Measurements from ENCODE around the gene ZNF699. TPM values are rescaled to one million over a fixed set of nuclear protein-coding genes. Genes with fewer than 3 reads are reported as not detected.

ZNF699 gene
- total RNA-seq, 2 donors from 2014 or later = 6.4 to 8.2 TPM

DNA sequence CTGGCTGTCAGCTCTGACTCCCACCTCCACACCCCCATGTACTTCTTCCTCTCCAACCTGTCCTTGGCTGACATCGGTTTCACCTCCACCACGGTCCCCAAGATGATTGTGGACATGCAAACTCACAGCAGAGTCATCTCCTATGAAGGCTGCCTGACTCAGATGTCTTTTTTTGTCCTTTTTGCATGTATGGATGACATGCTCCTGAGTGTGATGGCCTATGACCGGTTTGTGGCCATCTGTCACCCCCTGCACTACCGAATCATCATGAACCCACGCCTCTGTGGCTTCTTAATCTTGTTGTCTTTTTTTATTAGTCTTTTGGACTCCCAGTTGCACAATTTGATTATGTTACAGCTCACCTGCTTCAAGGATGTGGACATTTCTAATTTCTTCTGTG is 58.4 kb downstream of the ZNF699 start:
- TF ChIP-seq, protein P1, sequence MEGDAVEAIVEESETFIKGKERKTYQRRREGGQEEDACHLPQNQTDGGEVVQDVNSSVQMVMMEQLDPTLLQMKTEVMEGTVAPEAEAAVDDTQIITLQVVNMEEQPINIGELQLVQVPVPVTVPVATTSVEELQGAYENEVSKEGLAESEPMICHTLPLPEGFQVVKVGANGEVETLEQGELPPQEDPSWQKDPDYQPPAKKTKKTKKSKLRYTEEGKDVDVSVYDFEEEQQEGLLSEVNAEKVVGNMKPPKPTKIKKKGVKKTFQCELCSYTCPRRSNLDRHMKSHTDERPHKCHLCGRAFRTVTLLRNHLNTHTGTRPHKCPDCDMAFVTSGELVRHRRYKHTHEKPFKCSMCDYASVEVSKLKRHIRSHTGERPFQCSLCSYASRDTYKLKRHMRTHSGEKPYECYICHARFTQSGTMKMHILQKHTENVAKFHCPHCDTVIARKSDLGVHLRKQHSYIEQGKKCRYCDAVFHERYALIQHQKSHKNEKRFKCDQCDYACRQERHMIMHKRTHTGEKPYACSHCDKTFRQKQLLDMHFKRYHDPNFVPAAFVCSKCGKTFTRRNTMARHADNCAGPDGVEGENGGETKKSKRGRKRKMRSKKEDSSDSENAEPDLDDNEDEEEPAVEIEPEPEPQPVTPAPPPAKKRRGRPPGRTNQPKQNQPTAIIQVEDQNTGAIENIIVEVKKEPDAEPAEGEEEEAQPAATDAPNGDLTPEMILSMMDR (conservative IDR thresholded peaks at IDR 0.05) = no peak
- Mint-ChIP-seq H3K27ac (no peak overlapping the region), H3K4me1 (no peaks in the 10 kb centered on the region), H3K9me3 (peaks cover 82% of the 10 kb centered on the region), H3K4me3 (no peak overlapping the region), H3K27me3 (ENCODE audit: insufficient read depth) (no peaks in the 10 kb centered on the region), H3K36me3 (ENCODE audit: low read depth) (no peaks in the 10 kb centered on the region)
- H3K27ac ChIP-seq (ENCODE audit: low read depth, low read length) = no peak overlapping the region
- no peaks in the 10 kb centered on the region for H3K36me3 ChIP-seq (ENCODE audit: control insufficient read depth, insufficient read depth, low read length)
- H3K9me3 ChIP-seq (ENCODE audit: control insufficient read depth, low read length) = peaks cover 63% of the 10 kb centered on the region
- no peak overlapping the region for H3K9ac ChIP-seq (ENCODE audit: extremely low read depth, low read length, poor library complexity, severe bottlenecking)
- no peaks in the 10 kb centered on the region for H3K4me1 ChIP-seq (ENCODE audit: control insufficient read depth, insufficient read depth, low read length)
- DNase-seq = no peak
- H3K4me3 ChIP-seq (ENCODE audit: low read length) = no peak overlapping the region
- H3K27me3 ChIP-seq (ENCODE audit: control insufficient read depth, insufficient read depth, low read length, poor library complexity, severe bottlenecking) = no peaks in the 10 kb centered on the region
- WGBS, 2 experiments (ENCODE audit: insufficient coverage in 1 of 2, insufficient read length in 1 of 2) = 56 to 71% methylated on average over 5 of the region's 5 CpGs

DNA sequence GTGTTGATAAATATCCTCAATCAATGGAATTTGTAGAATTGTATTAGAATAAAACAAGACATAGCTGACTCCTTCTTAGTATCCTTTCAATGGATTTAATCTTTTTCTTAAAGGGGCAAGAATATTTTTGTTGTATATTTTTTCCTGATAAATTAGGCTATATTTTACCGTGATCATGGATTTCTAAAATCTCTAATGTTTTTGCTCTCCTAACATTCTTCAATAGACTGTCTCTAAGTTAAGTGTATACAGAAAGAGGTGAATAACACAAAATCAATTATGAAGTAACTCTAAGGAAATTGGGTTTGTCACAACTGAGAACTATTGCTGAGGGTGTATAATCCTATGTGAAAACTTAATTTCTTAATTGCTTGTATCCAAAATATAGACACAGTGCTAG is 59.0 kb downstream of the ZNF699 start, which contains the start of gene OR7E24:
Gene OR7E24, plus strand, starts transcription at position 301 of the 400 bp plus-strand sequence. CDS start 114 bp downstream, outside the sequence.
- Mint-ChIP-seq H3K4me1 (no peaks in the 10 kb centered on the region), H3K36me3 (ENCODE audit: low read depth) (no peaks in the 10 kb centered on the region), H3K9me3 (peaks cover 84% of the 10 kb centered on the region), H3K4me3 (no peak within 1 kb of the TSS), H3K27me3 (ENCODE audit: insufficient read depth) (no peaks in the 10 kb centered on the region), H3K27ac (no peak within 1 kb of the TSS)
- H3K9me3 ChIP-seq (ENCODE audit: control insufficient read depth, low read length) = peaks cover 57% of the 10 kb centered on the region
- H3K36me3 ChIP-seq (ENCODE audit: control insufficient read depth, insufficient read depth, low read length) = no peaks in the 10 kb centered on the region
- H3K27ac ChIP-seq (ENCODE audit: low read depth, low read length) = no peak within 1 kb of the TSS
- no peak for DNase-seq
- no peak within 1 kb of the TSS for H3K4me3 ChIP-seq (ENCODE audit: low read length)
- no peaks in the 10 kb centered on the region for H3K4me1 ChIP-seq (ENCODE audit: control insufficient read depth, insufficient read depth, low read length)
- no CpG with 5 or more reads among the region's 1 CpG for WGBS, 2 experiments (ENCODE audit: insufficient coverage in 1 of 2, insufficient read length in 1 of 2)
- no peak within 1 kb of the TSS for H3K9ac ChIP-seq (ENCODE audit: extremely low read depth, low read length, poor library complexity, severe bottlenecking)
- TF ChIP-seq, protein P1 (conservative IDR thresholded peaks at IDR 0.05) = no peak
- no peaks in the 10 kb centered on the region for H3K27me3 ChIP-seq (ENCODE audit: control insufficient read depth, insufficient read depth, low read length, poor library complexity, severe bottlenecking)

Other genes with a start within 250 kb of the ZNF699 start
- gene OR1M1, start 222.8 kb downstream of the ZNF699 start, total RNA-seq = not detected
- gene OR7G2, start 202.4 kb downstream of the ZNF699 start, total RNA-seq = not detected
- gene OR7G1, start 194.1 kb downstream of the ZNF699 start, total RNA-seq = not detected
- gene OR7G3, start 182.9 kb downstream of the ZNF699 start, total RNA-seq = not detected
- 10 to 100 TPM; 36.7 to 40.1 TPM for gene ZNF317, start 169.4 kb downstream of the ZNF699 start, total RNA-seq
- gene OR7D2, start 130.9 kb downstream of the ZNF699 start, total RNA-seq = under 1 TPM; 0.31 to 0.40 TPM
- not detected for gene OR7D4, start 90.2 kb downstream of the ZNF699 start, total RNA-seq
- gene OR7E24, start 58.9 kb downstream of the ZNF699 start, total RNA-seq = not detected
- 10 to 100 TPM; 18.1 to 27.0 TPM for gene ZNF559, start 14.3 kb upstream of the ZNF699 start, total RNA-seq
- gene ZNF177, start 53.2 kb upstream of the ZNF699 start, total RNA-seq = 10 to 100 TPM in 1 of 2 donors, 1 to 10 TPM in 1; 5.6 to 10.6 TPM
- 10 to 100 TPM; 19.7 to 24.6 TPM for gene ZNF266, start 125.7 kb upstream of the ZNF699 start, total RNA-seq
- gene ZNF560, start 188.8 kb upstream of the ZNF699 start, total RNA-seq = not detected
- gene ZNF426, start 228.8 kb upstream of the ZNF699 start, total RNA-seq = 10 to 100 TPM; 26.0 to 30.0 TPM

Measured in endodermal cell (in vitro differentiated cells).